SK-N-SH (cell line): Measurements from ENCODE around the gene NKD1. TPM values are rescaled to one million over a fixed set of nuclear protein-coding genes. Genes with fewer than 3 reads are reported as not detected.

Source experiments
- CTCF ChIA-PET: fragments of 300-600, 350-600 bp; formaldehyde crosslinking; extraction: SDS; loops from one replicate; lab custom pipeline; 2021; lab: Yijun Ruan, JAX
- POLR2A ChIA-PET: fragments of 350-600 bp; sonication (Branson Sonifier 250); formaldehyde crosslinking; extraction: SDS; loops from one replicate; lab custom pipeline; 2020; ENCODE audit warnings: antibody characterized with exemption, inconsistent platforms; lab: Yijun Ruan, JAX
- DNase-seq: peaks from one replicate; pipeline ENCODE4 v3.0.0; 2012
- H2AFZ ChIP-seq: fragments of 200-600 bp; sonication (generic); 2 replicates; pipeline ENCODE4 v1.8.1; 2016; ENCODE audit warnings: antibody characterized with exemption, mild to moderate bottlenecking, low read depth
- H3F3A ChIP-seq: fragments of 200-600 bp; sonication (generic); replicated peaks from 2 replicates; pipeline ENCODE3; 2016; ENCODE audit warnings: antibody characterized with exemption, mild to moderate bottlenecking; ENCODE audit not compliant: insufficient read depth
- H3K27ac ChIP-seq, 2 experiments: fragments of 200-500 bp in 1 of 2; fragments of 200-600 bp in 1 of 2; sonication (Bioruptor generic) in 1 of 2; sonication (generic), shearing (Covaris generic) in 1 of 2; 2 replicates each; pipeline versions ENCODE4 v1.5.1 to v1.6.1; 2014 to 2016; ENCODE audit warnings: low read depth in 2 of 2, inconsistent platforms in 1 of 2, low read length in 1 of 2, mild to moderate bottlenecking in 1 of 2, mixed read lengths in 1 of 2
- H3K27me3 ChIP-seq: fragments of 200-600 bp; sonication (generic), shearing (Covaris generic); 2 replicates; pipeline ENCODE4 v1.6.1; 2016; ENCODE audit warnings: mixed run types; ENCODE audit not compliant: insufficient read depth
- H3K36me3 ChIP-seq, 2 experiments: fragments of 200-500 bp in 1 of 2; fragments of 200-600 bp in 1 of 2; sonication (Bioruptor generic) in 1 of 2; sonication (generic) in 1 of 2; replicated peaks in 1 of 2; 2 replicates each; pipeline versions ENCODE3 to v1.5.1; 2014 to 2016; ENCODE audit warnings: low read length in 1 of 2, mild to moderate bottlenecking in 1 of 2; ENCODE audit not compliant: insufficient read depth in 2 of 2, control insufficient read depth in 1 of 2
- H3K4me1 ChIP-seq, 2 experiments: fragments of 200-500 bp in 1 of 2; fragments of 200-600 bp in 1 of 2; sonication (Bioruptor generic) in 1 of 2; sonication (generic), shearing (Covaris generic) in 1 of 2; 2 replicates each; pipeline versions ENCODE4 v1.5.1 to v1.6.1; 2014 to 2016; ENCODE audit warnings: low read depth in 1 of 2, low read length in 1 of 2, mixed run types in 1 of 2; ENCODE audit not compliant: insufficient read depth in 2 of 2, control insufficient read depth in 1 of 2
- H3K4me2 ChIP-seq: fragments of 200-600 bp; sonication (generic), shearing (Covaris generic); 2 replicates; pipeline ENCODE4 v1.6.1; 2017; ENCODE audit warnings: mixed run types
- H3K4me3 ChIP-seq, 2 experiments: fragments of 200-500 bp in 1 of 2; fragments of 200-600 bp in 1 of 2; sonication (Bioruptor generic) in 1 of 2; sonication (generic), shearing (Covaris generic) in 1 of 2; 2 replicates each; pipeline versions ENCODE4 v1.5.1 to v1.8.1; 2014 to 2016; ENCODE audit warnings: low read depth in 2 of 2, inconsistent platforms in 1 of 2, low read length in 1 of 2, mild to moderate bottlenecking in 1 of 2, mixed read lengths in 1 of 2, moderate library complexity in 1 of 2
- H3K79me2 ChIP-seq: fragments of 200-600 bp; sonication (generic); 2 replicates; pipeline ENCODE4 v1.8.1; 2017; ENCODE audit warnings: mild to moderate bottlenecking; ENCODE audit not compliant: insufficient read depth
- H3K9ac ChIP-seq: fragments of 200-600 bp; sonication (generic); 2 replicates; pipeline ENCODE4 v1.6.1; 2017; ENCODE audit warnings: mixed run types
- H3K9me2 ChIP-seq: fragments of 200-600 bp; sonication (generic); 2 replicates; pipeline ENCODE4 v1.6.1; 2017; ENCODE audit warnings: mixed run types
- H3K9me3 ChIP-seq: fragments of 200-600 bp; sonication (generic); 2 replicates; pipeline ENCODE4 v1.6.1; 2017; ENCODE audit warnings: mixed run types, mild to moderate bottlenecking, moderate library complexity
- H4K20me1 ChIP-seq: fragments of 200-600 bp; sonication (generic); 2 replicates; pipeline ENCODE4 v1.6.1; 2017; ENCODE audit warnings: mild to moderate bottlenecking, mixed run types; ENCODE audit not compliant: insufficient read depth
- CTCF ChIP-seq: fragments of 200-600 bp; sonication (generic); IDR thresholded peaks from 2 replicates; pipeline ENCODE4 v1.6.1; 2017; ENCODE audit warnings: antibody characterized with exemption, mild to moderate bottlenecking, moderate library complexity
- ELF1 ChIP-seq: IDR thresholded peaks from 2 replicates; pipeline ENCODE4 v1.4.0; 2012
- EP300 ChIP-seq, 2 experiments: IDR thresholded peaks; 2 replicates each; pipeline versions ENCODE4 v1.4.0 to v1.6.1; 2012; ENCODE audit warnings: borderline replicate concordance in 1 of 2, low read depth in 1 of 2, low read length in 1 of 2
- FOXM1 ChIP-seq: IDR thresholded peaks from 2 replicates; pipeline ENCODE4 v1.4.0; 2012; ENCODE audit warnings: low read depth, mild to moderate bottlenecking
- MEF2A ChIP-seq: IDR thresholded peaks from 2 replicates; pipeline ENCODE4 v1.4.0; 2012; ENCODE audit warnings: low read depth, borderline replicate concordance
- MXI1 ChIP-seq: IDR thresholded peaks from 2 replicates; pipeline ENCODE4 v1.6.1; 2012; ENCODE audit warnings: mild to moderate bottlenecking, low read depth, low read length, improper control_type of control experiment
- NRF1 ChIP-seq: IDR thresholded peaks from 2 replicates; pipeline ENCODE4 v1.6.1; 2012; ENCODE audit warnings: low read depth, mild to moderate bottlenecking, low read length
- REST ChIP-seq: IDR thresholded peaks from 2 replicates; pipeline ENCODE4 v1.6.1; 2012; ENCODE audit warnings: mild to moderate bottlenecking, low read depth, low read length, moderate library complexity
- RFX5 ChIP-seq: IDR thresholded peaks from 2 replicates; pipeline ENCODE4 v1.6.1; 2012; ENCODE audit warnings: mild to moderate bottlenecking, improper control_type of control experiment, low read length
- RXRA ChIP-seq: IDR thresholded peaks from 2 replicates; pipeline ENCODE4 v1.4.0; 2012; ENCODE audit warnings: low read depth, mild to moderate bottlenecking, borderline replicate concordance
- SMC3 ChIP-seq: IDR thresholded peaks from 2 replicates; pipeline ENCODE4 v1.6.1; 2012; ENCODE audit warnings: low read depth, low read length, improper control_type of control experiment
- TEAD4 ChIP-seq: IDR thresholded peaks from 2 replicates; pipeline ENCODE4 v1.4.0; 2012; ENCODE audit warnings: mild to moderate bottlenecking, borderline replicate concordance; ENCODE audit not compliant: insufficient read depth
- WGBS: methylation state at CpG from one replicate; pipeline ENCODE4 v1.1.6; 2017; ENCODE audit warnings: low lambda C conversion rate; 5-methylcytosine and 5-hydroxymethylcytosine counted together
- polyA plus RNA-seq, 3 experiments: library from polyadenylated mRNA; depleted of rRNA; stranded (reverse); fragments of >200 nt; gene quantifications; 2 replicates each; pipeline ENCODE4 v1.2.3, GENCODE V29; 2012
- TF ChIP-seq, protein P1 (sequence below): IDR thresholded peaks from 2 replicates; pipeline ENCODE4 v1.4.0; 2012; ENCODE audit warnings: low read depth

The NKD1 gene
- polyA plus RNA-seq, 1 of the 3 experiments (the other 2 are of a cell fraction): 0.02 TPM

- H3K79me2 ChIP-seq: no peaks in the 10 kb centered on the region
- H3K4me1 ChIP-seq: no peaks in the 10 kb centered on the region; a peak in 1 of 4 replicates
- H3K36me3 ChIP-seq: no peaks in the 10 kb centered on the region
- CTCF ChIA-PET: interaction anchor here (0.8 to 16.3 kb wide), 15 partner anchors 9 to 1314 kb away, joined by 3 to 326 read pairs (median 5); partner anchors contain the start of genes BRD7 and CNEP1R1
- H3F3A ChIP-seq: no peaks in the 10 kb centered on the region
- 62% methylated on average over 14 of the region's 21 CpGs for WGBS
- H3K4me3 ChIP-seq: no peak overlapping the region
- H3K9me3 ChIP-seq: no peaks in the 10 kb centered on the region
- H3K27ac ChIP-seq: no peak overlapping the region
- H3K27me3 ChIP-seq: no peaks in the 10 kb centered on the region
- no peaks in the 10 kb centered on the region for H3K9me2 ChIP-seq
- H3K9ac ChIP-seq: no peak overlapping the region
- TF ChIP-seq TEAD4: no peak
- no peak for TF ChIP-seq RXRA
- POLR2A ChIA-PET: no interaction called here
- no peak overlapping the region for H3K4me2 ChIP-seq
- no peak for DNase-seq
- no peak overlapping the region for H2AFZ ChIP-seq
- no peaks in the 10 kb centered on the region for H4K20me1 ChIP-seq
Measured at GRCh38 chr16:50667497-50668367, 119.5 kb downstream of the NKD1 start.

DNA sequence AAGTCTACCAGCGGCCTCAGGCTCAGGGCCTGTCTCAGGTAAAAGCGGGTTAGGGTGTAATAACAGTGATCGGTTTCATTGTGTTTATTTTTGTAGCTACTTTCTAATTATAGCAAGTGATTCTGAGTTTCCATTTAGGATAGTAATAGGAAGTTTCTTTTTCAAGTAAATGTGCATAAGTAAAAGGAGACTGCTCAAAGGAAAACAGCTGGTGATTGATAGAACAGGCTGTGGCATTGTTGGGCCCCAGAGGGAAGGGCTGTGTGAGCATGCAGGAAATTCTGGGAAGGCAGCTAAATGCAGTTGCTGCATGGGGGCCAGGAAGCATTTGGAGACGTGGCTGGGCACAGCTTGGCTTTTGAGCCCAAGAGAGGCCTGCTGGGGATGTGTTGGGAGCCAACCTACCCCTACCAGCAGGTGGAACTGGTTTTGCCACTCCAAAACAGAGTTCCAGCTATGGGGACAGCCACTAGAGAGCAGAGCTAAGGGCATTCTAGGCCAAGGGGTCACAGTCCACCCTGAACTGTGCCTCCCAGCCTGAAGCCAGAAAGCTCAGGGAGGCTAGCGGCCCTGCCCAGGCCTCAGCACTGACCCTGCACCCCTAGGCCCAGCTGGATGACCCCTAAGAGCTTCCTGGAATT lies 120.3 kb downstream of the NKD1 start:
- ChIA-PET CTCF (interaction anchor here (0.8 to 16.3 kb wide), 10 partner anchors 9 to 454 kb away, joined by 3 to 326 read pairs (median 6); partner anchors contain the start of gene BRD7), POLR2A (no interaction called here)
- Histone ChIP-seq H3K79me2 (no peaks in the 10 kb centered on the region), H3K27ac (no peak overlapping the region), H3K9me3 (no peaks in the 10 kb centered on the region), H3K9ac (no peak overlapping the region), H4K20me1 (no peaks in the 10 kb centered on the region), H3K27me3 (no peaks in the 10 kb centered on the region), H3K36me3 (no peaks in the 10 kb centered on the region), H3K4me2 (no peak overlapping the region), H3K4me3 (no peak overlapping the region), H3F3A (no peaks in the 10 kb centered on the region), H2AFZ (no peak overlapping the region), H3K4me1 (no peaks in the 10 kb centered on the region; a peak in 1 of 4 replicates), H3K9me2 (no peaks in the 10 kb centered on the region)
- no peak for DNase-seq
- 52% methylated on average over 4 of the region's 5 CpGs for WGBS
- no peak for TF ChIP-seq RFX5
- no peak for TF ChIP-seq ELF1
- no peak for TF ChIP-seq FOXM1

DNA sequence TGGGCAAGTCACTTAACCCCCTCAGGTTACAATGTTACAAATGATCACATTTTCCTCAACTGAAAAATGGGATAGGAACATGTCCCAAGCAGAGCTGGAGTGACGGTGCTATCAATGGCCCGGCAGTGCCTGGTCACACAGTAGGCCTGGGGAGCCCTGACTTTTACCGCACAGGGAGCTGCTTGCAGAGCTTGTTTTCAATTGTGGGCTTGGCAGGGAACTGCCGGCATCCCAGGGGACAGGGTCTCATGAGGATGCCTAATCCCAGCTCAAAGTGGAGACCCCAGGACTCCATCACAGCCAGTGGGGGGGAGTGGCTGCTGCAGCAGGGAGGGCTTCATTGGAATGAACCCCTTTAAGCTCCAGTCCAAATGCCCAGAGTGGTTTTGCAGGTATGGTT lies 121.5 kb downstream of the NKD1 start:
- CTCF ChIA-PET: interaction anchor here (1.0 to 16.3 kb wide), 5 partner anchors 9 to 645 kb away, joined by 3 to 326 read pairs (median 6); partner anchors contain the start of genes BRD7 and CNEP1R1
- H3K9ac ChIP-seq: no peak overlapping the region
- TF ChIP-seq MXI1: no peak
- TF ChIP-seq NRF1: no peak
- no peak for TF ChIP-seq SMC3
- no peak for TF ChIP-seq REST
- TF ChIP-seq CTCF: no peak
- TF ChIP-seq EP300 (IDR thresholded peaks at IDR 0.05; ENCODE audit: borderline replicate concordance in 1 of 2, low read depth in 1 of 2, low read length in 1 of 2): no peak
- TF ChIP-seq, protein P1, sequence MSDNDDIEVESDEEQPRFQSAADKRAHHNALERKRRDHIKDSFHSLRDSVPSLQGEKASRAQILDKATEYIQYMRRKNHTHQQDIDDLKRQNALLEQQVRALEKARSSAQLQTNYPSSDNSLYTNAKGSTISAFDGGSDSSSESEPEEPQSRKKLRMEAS: no peak
- TF ChIP-seq MEF2A: no peak

More for the DNA sequence above, 121.5 kb downstream of the NKD1 start:
- Histone ChIP-seq H3K4me3 (no peak overlapping the region), H3K27ac (no peak overlapping the region), H3F3A (no peaks in the 10 kb centered on the region), H3K9me2 (no peaks in the 10 kb centered on the region), H4K20me1 (no peaks in the 10 kb centered on the region), H3K4me2 (no peak overlapping the region), H3K27me3 (no peaks in the 10 kb centered on the region), H2AFZ (no peak overlapping the region), H3K79me2 (no peaks in the 10 kb centered on the region), H3K9me3 (no peaks in the 10 kb centered on the region), H3K4me1 (no peaks in the 10 kb centered on the region; a peak in 1 of 4 replicates), H3K36me3 (no peaks in the 10 kb centered on the region)
- DNase-seq: no peak
- POLR2A ChIA-PET: no interaction called here
- WGBS: 57% methylated on average over 2 of the region's 4 CpGs
